LHCN-M2 (cell line): ENCODE results near the gene DPF3. TPM values are rescaled to one million over a fixed set of nuclear protein-coding genes. Genes with fewer than 3 reads are reported as not detected.

Experiments used
- total RNA-seq: library from RNA; depleted of rRNA; stranded (reverse); fragments of >200 nt; gene quantifications from 2 replicates; pipeline ENCODE4 v1.2.3, GENCODE V29; 2014; rRNA removed

Gene DPF3
- total RNA-seq, 1 experiment from 2014 or later, result 9.5 TPM

Other genes starting within 250 kb of the DPF3 start
- 16.1 and 20.5 TPM in 2 replicates for gene DCAF4, start 32.4 kb upstream of the DPF3 start, total RNA-seq
- 14.6 and 16.3 TPM in 2 replicates for gene ZFYVE1, start 133.0 kb upstream of the DPF3 start, total RNA-seq
- 37.7 and 45.3 TPM in 2 replicates for gene RBM25, start 164.4 kb upstream of the DPF3 start, total RNA-seq
- gene PSEN1, start 242.4 kb upstream of the DPF3 start, total RNA-seq, result 29.9 and 38.6 TPM in 2 replicates